Measurements from ENCODE around the gene TRAPPC12.

DNA sequence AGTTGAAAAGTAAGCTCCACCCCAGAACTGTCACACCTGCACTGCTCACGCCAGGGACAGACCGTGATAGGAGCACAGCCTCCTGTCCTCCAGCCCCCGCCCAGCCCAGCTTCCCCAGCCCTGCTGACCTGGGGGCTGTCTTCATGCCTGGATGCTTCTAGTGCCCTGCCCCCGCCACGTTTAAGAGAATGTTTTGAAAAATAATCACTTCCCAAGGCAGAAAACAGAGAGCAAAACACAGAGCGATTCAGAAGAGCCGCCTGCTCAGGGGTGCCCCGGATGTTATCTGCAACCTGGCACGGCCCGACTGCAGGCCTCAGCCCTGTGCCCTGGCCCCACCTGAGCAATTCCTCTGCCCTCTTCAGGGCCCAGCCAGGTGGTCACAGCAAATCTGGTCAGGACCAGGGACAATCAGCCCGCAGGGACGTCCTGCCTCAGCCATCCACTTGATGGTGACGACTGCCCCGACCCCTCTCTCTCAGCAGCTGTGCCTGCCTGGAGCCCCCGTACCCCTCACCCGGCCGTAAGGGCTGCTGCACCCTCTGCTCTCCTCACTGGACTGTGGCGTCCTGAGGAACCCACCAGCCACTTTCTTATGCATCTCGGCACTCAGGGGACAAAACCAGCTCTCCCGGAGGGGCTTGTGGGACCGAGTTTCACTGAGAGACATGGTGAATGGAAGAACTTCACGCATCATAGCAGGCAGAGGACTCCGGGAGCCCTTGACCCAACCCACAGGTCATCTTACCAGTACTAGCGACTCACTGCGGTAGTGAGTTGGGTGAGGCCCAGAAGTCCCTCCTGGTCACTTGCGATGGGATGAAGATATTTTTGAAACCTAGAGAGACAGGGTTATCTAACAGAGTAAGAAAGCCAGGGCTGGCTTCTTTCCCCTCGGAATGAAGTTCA lies 109.6 kb downstream of the TRAPPC12 start:
- TF ChIP-seq POLR2A (IDR thresholded peaks at IDR 0.05) (no peak), CTCF (IDR thresholded peaks at IDR 0.05 in 4 of 5, conservative IDR thresholded peaks at IDR 0.05 in 1 of 5) (no peak)
